Aorta (tissue), 5 donors: ENCODE results near the gene RPS26. TPM values are rescaled to one million over a fixed set of nuclear protein-coding genes. Genes with fewer than 3 reads are reported as not detected.
"Not testable (repeated sequence)": the region's sequence is repeated elsewhere in the genome, so short reads cannot be mapped to it uniquely, and the experiment has no call there.

Experiments used
- ATAC-seq: fragments of 200-7000 bp; cut with Tn5 transposase; one replicate; pipeline ENCODE4 v1.9.1; 2022; ENCODE audit warnings: moderate library complexity; ENCODE audit not compliant: low FRiP score
- DNase-seq, 2 donors: peaks; one replicate each; pipeline ENCODE4 v3.0.0-alpha.2; 2020
- H3K27ac ChIP-seq, 2 donors: one replicate each; pipeline ENCODE4 v1.5.1; 2013; ENCODE audit warnings: low read length in 2 of 2, mild to moderate bottlenecking in 2 of 2, moderate library complexity in 2 of 2, control low read depth in 1 of 2, inconsistent platforms in 1 of 2, low read depth in 1 of 2
- H3K27me3 ChIP-seq, 2 donors: one replicate each; pipeline ENCODE4 v1.6.1; 2013; ENCODE audit warnings: control low read depth in 1 of 2, low read length in 1 of 2, mild to moderate bottlenecking in 1 of 2, moderate library complexity in 1 of 2; ENCODE audit not compliant: insufficient read depth in 2 of 2, control insufficient read depth in 1 of 2
- H3K36me3 ChIP-seq, 2 donors: one replicate each; pipeline ENCODE4 v1.6.1; 2013; ENCODE audit warnings: control low read depth in 1 of 2, low read length in 1 of 2, mild to moderate bottlenecking in 1 of 2; ENCODE audit not compliant: insufficient read depth in 2 of 2, control insufficient read depth in 1 of 2
- H3K4me1 ChIP-seq, 2 donors: one replicate each; pipeline ENCODE4 v1.6.1; 2013; ENCODE audit warnings: low read length in 2 of 2, control low read depth in 1 of 2, mild to moderate bottlenecking in 1 of 2, moderate library complexity in 1 of 2; ENCODE audit not compliant: insufficient read depth in 2 of 2, control insufficient read depth in 1 of 2
- H3K4me3 ChIP-seq, 2 donors: one replicate each; pipeline ENCODE4 v1.5.1; 2013; ENCODE audit warnings: low read length in 2 of 2, control low read depth in 1 of 2, mild to moderate bottlenecking in 1 of 2
- H3K9me3 ChIP-seq: one replicate; pipeline ENCODE4 v1.6.1; 2013; ENCODE audit warnings: mild to moderate bottlenecking, low read length; ENCODE audit not compliant: control insufficient read depth
- WGBS, 2 donors: extraction: QIAGEN DNeasy Blood & Tissue Kit; methylation state at CpG; one replicate each; pipeline ENCODE4 v1.1.7; 2013; 5-methylcytosine and 5-hydroxymethylcytosine counted together
- intact Hi-C, 2 donors: fragments of 100-400 bp; cut with DNase I; formaldehyde crosslinking; loops; one replicate each; pipeline versions ENCODE4 v1.14.2 to v1.15.0; 2022
- polyA plus RNA-seq, 2 donors: library from polyadenylated mRNA; stranded (reverse); fragments of 200-250 nt; gene quantifications; one replicate each; pipeline ENCODE4 v1.2.3, GENCODE V29; 2013
- total RNA-seq, 2 donors: library from RNA; stranded (reverse); fragmentation: NEBNext Ultra II Directional; extraction: Animal tissue kit (Norgen Biotek cat#: 25700); gene quantifications; one replicate each; pipeline ENCODE4 v1.2.1, GENCODE V29; 2021
- donor health status: healthy with polysubstance abuse.
- donor health status: Bipolar disorder and iron deficiency.
- donor health status: DM: no; HTN: no; CAD: no.
- donor health status: DM: no; HTN: no; CAD: no.
- donor health status: DM: yes; HTN: yes; CAD: no.

The RPS26 gene
- total and polyA plus RNA-seq, 4 donors = 40.5 to 1,454 (median 521) TPM

DNA sequence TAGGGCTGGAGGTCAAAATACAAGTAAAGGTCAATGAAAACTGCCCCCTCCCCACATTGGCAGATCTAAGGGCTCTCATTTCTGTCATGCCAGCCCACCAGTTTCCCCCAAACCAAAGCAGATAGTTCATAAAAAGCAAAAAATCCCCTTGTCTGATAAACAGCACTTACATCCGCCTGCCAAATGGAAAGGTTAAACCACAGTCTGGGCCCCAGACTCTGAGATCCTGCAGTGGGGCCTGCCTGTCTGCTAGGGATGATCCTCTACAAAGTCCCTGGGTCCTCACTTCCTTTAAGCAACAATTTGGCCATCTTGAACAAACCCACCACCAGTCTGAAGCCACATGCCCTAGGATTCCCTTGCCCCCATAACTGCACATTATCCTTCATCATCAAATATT lies 9.7 kb upstream of the RPS26 start:
- no peaks in the 10 kb centered on the region for H3K27me3 ChIP-seq
- WGBS, 2 donors = 98 to 100% methylated on average over 1 of the region's 1 CpG
- intact Hi-C loops = loop anchor here in 1 of 2 donors (5.0 kb wide), 1 partner anchor 35 kb away; the partner anchor contains the start of gene SUOX

DNA sequence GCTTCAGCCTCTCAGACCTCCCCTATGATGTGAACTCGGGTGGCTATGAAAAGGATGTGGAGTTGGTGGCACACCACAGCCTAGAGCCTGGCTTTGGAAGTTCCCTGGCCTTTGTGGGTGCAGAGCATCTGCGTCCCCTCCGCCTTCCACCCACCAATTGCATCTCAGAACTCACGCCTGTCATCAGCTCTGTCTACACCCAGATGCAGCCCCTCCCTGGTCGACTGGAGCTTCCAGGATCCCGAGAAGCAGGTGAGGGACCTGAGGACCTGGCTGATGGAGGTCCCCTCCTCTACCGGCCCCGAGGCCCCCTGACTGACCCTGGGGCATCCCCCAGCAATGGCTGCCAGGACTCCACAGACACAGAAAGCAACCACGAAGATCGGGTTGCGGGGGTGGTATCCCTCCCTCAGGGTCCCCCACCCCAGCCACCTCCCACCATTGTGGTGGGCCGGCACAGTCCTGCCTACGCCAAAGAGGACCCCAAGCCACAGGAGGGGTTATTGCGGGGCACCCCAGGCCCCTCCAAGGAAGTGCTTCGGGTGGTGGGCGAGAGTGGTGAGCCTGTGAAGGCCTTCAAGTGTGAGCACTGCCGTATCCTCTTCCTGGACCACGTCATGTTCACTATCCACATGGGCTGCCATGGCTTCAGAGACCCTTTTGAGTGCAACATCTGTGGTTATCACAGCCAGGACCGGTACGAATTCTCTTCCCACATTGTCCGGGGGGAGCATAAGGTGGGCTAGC lies 7.0 kb upstream of the RPS26 start:
- Histone ChIP-seq H3K27ac (no peak overlapping the region), H3K4me3 (no peak overlapping the region), H3K9me3 (no peaks in the 10 kb centered on the region), H3K36me3 (peaks cover 0 to 6% of the 10 kb centered on the region in 2 donors), H3K4me1 (no peaks in the 10 kb centered on the region), H3K27me3 (no peaks in the 10 kb centered on the region)
- DNase-seq (no peak), ATAC-seq (no peak)
- 88 to 90% methylated on average over 21 of the region's 21 CpGs for WGBS, 2 donors
- intact Hi-C loops = loop anchor here in 1 of 2 donors (5.0 kb wide), 1 partner anchor 37 kb away; the partner anchor contains the start of gene SUOX

More for the DNA sequence above, 9.7 kb upstream of the RPS26 start:
- DNase-seq (no peak), ATAC-seq (no peak)
- Histone ChIP-seq H3K9me3 (no peaks in the 10 kb centered on the region), H3K27ac (no peak overlapping the region), H3K36me3 (peaks cover 0 to 5% of the 10 kb centered on the region in 2 donors), H3K4me3 (no peak overlapping the region), H3K4me1 (no peaks in the 10 kb centered on the region)

DNA sequence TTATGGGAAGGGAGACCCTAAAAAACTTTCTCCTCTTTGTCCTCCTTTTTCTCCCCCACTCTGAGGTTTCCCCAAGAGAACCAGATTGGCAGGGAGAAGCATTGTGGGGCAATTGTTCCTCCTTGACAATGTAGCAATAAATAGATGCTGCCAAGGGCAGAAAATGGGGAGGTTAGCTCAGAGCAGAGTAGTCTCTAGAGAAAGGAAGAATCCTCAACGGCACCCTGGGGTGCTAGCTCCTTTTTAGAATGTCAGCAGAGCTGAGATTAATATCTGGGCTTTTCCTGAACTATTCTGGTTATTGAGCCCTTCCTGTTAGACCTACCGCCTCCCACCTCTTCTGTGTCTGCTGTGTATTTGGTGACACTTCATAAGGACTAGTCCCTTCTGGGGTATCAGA lies 4.6 kb upstream of the RPS26 start:
- H3K9me3 ChIP-seq = no peaks in the 10 kb centered on the region
- ATAC-seq (no peak), DNase-seq (no peak)
- no peaks in the 10 kb centered on the region for H3K27me3 ChIP-seq
- 69 to 72% methylated on average over 2 of the region's 2 CpGs for WGBS, 2 donors
- no peak overlapping the region for H3K27ac ChIP-seq
- no peak overlapping the region for H3K4me3 ChIP-seq
- intact Hi-C loops = no loop called here
- H3K4me1 ChIP-seq = no peaks in the 10 kb centered on the region
- peaks cover 0 to 6% of the 10 kb centered on the region in 2 donors for H3K36me3 ChIP-seq

DNA sequence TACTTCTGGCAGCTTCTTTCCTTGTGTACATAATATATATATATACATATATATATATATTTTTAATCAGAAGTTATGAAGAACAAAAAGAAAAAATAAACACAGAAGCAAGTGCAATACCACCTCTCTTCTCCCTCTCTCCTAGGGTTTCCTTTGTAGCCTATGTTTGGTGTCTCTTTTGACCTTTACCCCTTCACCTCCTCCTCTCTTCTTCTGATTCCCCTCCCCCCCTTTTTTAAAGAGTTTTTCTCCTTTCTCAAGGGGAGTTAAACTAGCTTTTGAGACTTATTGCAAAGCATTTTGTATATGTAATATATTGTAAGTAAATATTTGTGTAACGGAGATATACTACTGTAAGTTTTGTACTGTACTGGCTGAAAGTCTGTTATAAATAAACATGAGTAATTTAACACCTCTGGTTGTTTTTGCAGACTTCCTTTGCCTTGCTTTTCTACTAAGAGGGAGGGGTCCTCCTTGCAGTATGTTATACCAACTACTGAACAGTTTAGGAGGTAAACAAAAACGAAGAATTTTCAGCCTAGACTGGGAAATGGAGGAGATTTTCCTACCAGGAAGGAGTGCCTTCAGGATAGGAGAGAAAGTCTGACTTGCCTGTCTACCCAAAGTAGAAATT lies 3.6 kb upstream of the RPS26 start:
- intact Hi-C loops = no loop called here
- no peak overlapping the region for H3K27ac ChIP-seq
- H3K27me3 ChIP-seq = no peaks in the 10 kb centered on the region
- no peak overlapping the region for H3K4me3 ChIP-seq
- peaks cover 2 to 3% of the 10 kb centered on the region in 2 donors for H3K4me1 ChIP-seq
- DNase-seq (no peak), ATAC-seq (no peak)
- H3K9me3 ChIP-seq = no peaks in the 10 kb centered on the region
- 36 to 46% methylated on average over 2 of the region's 2 CpGs for WGBS, 2 donors
- peaks cover 0 to 5% of the 10 kb centered on the region in 2 donors for H3K36me3 ChIP-seq

DNA sequence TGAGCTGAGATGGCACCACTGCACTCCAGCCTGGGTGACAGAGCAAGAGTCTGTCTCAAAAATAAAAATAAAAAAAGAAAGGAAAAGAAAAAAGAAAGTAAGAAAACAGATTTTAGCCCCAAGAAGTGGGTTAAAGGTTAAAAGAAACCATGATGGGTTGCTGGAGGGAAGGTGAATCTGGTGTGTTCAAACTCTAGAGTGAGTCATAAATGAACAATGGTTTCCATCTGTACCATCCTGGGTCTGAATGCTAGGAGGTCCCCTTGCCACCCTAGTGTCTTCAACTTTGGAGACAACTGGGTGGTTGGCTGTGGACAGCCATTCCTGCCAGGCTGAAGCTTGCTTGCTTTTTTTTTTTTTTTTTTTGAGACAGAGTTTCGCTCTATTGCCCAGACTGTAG lies 1.6 kb upstream of the RPS26 start:
- Histone ChIP-seq H3K9me3 (no peaks in the 10 kb centered on the region), H3K36me3 (peaks cover 0 to 5% of the 10 kb centered on the region in 2 donors), H3K27ac (no peak overlapping the region), H3K27me3 (no peaks in the 10 kb centered on the region), H3K4me1 (peaks cover 2 to 3% of the 10 kb centered on the region in 2 donors), H3K4me3 (no peak overlapping the region)
- WGBS, 2 donors = 96 to 100% methylated on average over 1 of the region's 1 CpG
- intact Hi-C loops = loop anchor here in 1 of 2 donors (5.0 to 10.0 kb wide), 2 partner anchors 43 to 65 kb away; partner anchors contain the start of genes PA2G4 and SUOX
- ATAC-seq = no peak
- DNase-seq = no peak

DNA sequence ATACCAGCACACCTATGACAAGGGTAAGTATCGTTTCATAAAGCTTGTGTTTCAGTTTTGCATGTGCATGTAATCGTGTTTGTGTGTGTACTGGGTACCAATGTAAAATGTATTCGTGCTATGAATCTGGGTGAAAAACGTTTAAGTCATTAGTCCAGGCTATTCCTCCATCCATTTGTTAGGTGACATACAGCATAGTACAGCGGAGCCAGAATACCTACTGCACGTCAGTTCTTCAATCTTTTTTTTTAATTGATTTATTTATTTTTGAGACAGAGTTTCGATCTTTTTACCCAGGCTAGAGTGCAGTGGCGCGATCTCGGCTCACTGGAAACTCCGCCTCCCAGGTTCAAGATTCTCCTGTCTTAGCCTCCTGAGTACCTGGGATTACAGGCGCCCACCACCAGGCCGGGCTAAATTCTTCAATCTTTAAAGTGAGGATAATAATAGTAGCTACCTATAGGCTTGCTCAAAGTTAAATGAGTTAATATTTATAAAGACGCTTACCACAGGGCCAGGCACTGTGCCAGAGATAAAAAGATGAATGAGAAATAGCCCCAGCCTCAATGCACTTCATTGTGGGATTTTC lies 661 bp upstream of the RPS26 start:
- intact Hi-C loops = loop anchor here in 1 of 2 donors (5.0 to 10.0 kb wide), 2 partner anchors 44 to 64 kb away; partner anchors contain the start of genes PA2G4 and SUOX
- DNase-seq (no peak), ATAC-seq (no peak)
- no peaks in the 10 kb centered on the region for H3K27me3 ChIP-seq
- WGBS, 2 donors = 57 to 60% methylated on average over 14 of the region's 14 CpGs
- peak overlapping the region; percentile 39 to 69 for H3K27ac ChIP-seq
- no peaks in the 10 kb centered on the region for H3K9me3 ChIP-seq
- peaks cover 0 to 7% of the 10 kb centered on the region in 2 donors for H3K36me3 ChIP-seq
- peaks cover 2 to 3% of the 10 kb centered on the region in 2 donors for H3K4me1 ChIP-seq
- H3K4me3 ChIP-seq = peak overlapping the region; percentile 24 to 29

DNA sequence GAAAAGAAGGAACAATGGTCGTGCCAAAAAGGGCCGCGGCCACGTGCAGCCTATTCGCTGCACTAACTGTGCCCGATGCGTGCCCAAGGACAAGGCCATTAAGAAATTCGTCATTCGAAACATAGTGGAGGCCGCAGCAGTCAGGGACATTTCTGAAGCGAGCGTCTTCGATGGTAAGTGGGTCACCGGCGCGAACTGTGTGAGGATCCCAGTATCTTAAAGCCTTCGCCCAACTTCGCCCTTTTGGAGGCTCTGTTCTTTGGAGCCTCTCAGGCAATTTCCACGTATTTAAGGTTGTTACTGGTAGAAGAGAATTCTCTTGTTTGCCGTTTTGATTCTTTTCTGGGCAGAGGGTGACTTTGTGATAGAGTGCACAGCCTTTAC lies 704 bp downstream of the RPS26 start:
- intact Hi-C loops = loop anchor here in 1 of 2 donors (5.0 to 10.0 kb wide), 2 partner anchors 45 to 62 kb away; partner anchors contain the start of genes PA2G4 and SUOX
- not testable (repeated sequence) for H3K9me3 ChIP-seq, H3K4me1 ChIP-seq, H3K27me3 ChIP-seq, H3K36me3 ChIP-seq, ATAC-seq
- WGBS, 2 donors = 2 to 5% methylated on average over 18 to 20 of the region's 20 CpGs
- DNase-seq = peak in 1 of 2 donors; percentile 14
- peak overlapping the region; percentile 64 to 75 for H3K4me3 ChIP-seq
- peak overlapping the region; percentile 66 to 67 for H3K27ac ChIP-seq

DNA sequence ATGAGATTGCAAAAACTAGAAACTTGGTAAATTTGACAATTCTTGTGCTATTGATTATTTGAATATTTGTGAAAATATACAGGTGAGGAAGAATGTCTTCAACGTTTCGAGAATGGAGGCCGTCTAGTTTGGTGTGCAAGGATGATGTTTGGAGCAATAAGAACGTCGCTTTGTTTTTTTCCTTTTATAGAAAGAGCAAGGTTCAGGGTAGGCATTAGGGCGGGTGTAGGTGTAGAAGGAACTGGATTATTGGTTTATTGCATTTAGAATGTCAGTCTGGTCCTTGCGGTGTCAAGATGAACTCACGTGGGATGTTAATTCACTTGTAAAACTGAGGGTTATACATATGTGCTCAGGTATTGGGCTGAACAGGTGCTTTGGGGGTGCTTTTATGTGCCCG lies 1.1 kb downstream of the RPS26 start:
- peak in 1 of 2 donors; percentile 7 for DNase-seq
- no peak for ATAC-seq
- peaks cover 0 to 6% of the 10 kb centered on the region in 2 donors for H3K36me3 ChIP-seq
- intact Hi-C loops = loop anchor here in 1 of 2 donors (5.0 to 10.0 kb wide), 2 partner anchors 46 to 62 kb away; partner anchors contain the start of genes PA2G4 and SUOX
- H3K27ac ChIP-seq = peak overlapping the region in 1 of 2 donors; percentile 48
- H3K4me3 ChIP-seq = peak overlapping the region; percentile 64 to 75
- H3K9me3 ChIP-seq = no peaks in the 10 kb centered on the region
- peaks cover 2 to 3% of the 10 kb centered on the region in 2 donors for H3K4me1 ChIP-seq
- no peaks in the 10 kb centered on the region for H3K27me3 ChIP-seq
- WGBS, 2 donors = 44 to 46% methylated on average over 9 of the region's 9 CpGs
